GM19372 (cell line): ENCODE data around the gene CELF2.

Experiments
- ATAC-seq: cut with Tn5 transposase; IDR thresholded peaks from one replicate; pipeline ENCODE4 v1.9.1; 2021; ENCODE audit warnings: mild to moderate bottlenecking, low read depth, moderate library complexity; ENCODE audit not compliant: unreplicated experiment

The CELF2 gene

GRCh38 chr10:11311027-11311426 is 293.4 kb downstream of the CELF2 start:
- no peak for ATAC-seq

GRCh38 chr10:11313463-11313862 is 295.8 kb downstream of the CELF2 start:
- ATAC-seq = no peak

- ATAC-seq = no peak
These were observed 300.4 kb downstream of the CELF2 start for GRCh38 chr10:11317936-11318670.

GRCh38 chr10:11318826-11319598 is 301.3 kb downstream of the CELF2 start:
- ATAC-seq = no peak

- no peak for ATAC-seq
These were observed 302.4 kb downstream of the CELF2 start for GRCh38 chr10:11319990-11320602.

- no peak for ATAC-seq
These were observed 303.3 kb downstream of the CELF2 start for GRCh38 chr10:11320809-11321520.

GRCh38 chr10:11322698-11323097 is 305.0 kb downstream of the CELF2 start:
- ATAC-seq = no peak

- no peak for ATAC-seq
These were observed 307.2 kb downstream of the CELF2 start for GRCh38 chr10:11324761-11325321.

- ATAC-seq = no peak
These were observed 308.1 kb downstream of the CELF2 start for GRCh38 chr10:11325817-11326216.

- no peak for ATAC-seq
These were observed 308.6 kb downstream of the CELF2 start for GRCh38 chr10:11326241-11326640.

GRCh38 chr10:11326913-11327616 is 309.4 kb downstream of the CELF2 start:
- ATAC-seq = no peak

GRCh38 chr10:11328264-11329061 is 310.8 kb downstream of the CELF2 start:
- ATAC-seq = no peak

- no peak for ATAC-seq
These were observed 311.5 kb downstream of the CELF2 start for GRCh38 chr10:11329062-11329673.

GRCh38 chr10:11330383-11331045 is 312.8 kb downstream of the CELF2 start:
- ATAC-seq = no peak

GRCh38 chr10:11331046-11331577 is 313.4 kb downstream of the CELF2 start:
- no peak for ATAC-seq

GRCh38 chr10:11331726-11332125 is 314.1 kb downstream of the CELF2 start:
- no peak for ATAC-seq

GRCh38 chr10:11332846-11333245 is 315.2 kb downstream of the CELF2 start:
- ATAC-seq = no peak

GRCh38 chr10:11334436-11334835 is 316.8 kb downstream of the CELF2 start:
- ATAC-seq = no peak
